TTC549 (cell line): ENCODE results near the gene CELSR1.
"Not testable (repeated sequence)": the region's sequence is repeated elsewhere in the genome, so short reads cannot be mapped to it uniquely, and the experiment has no call there.

ENCODE experiments used
- FAIRE-seq: peaks from 2 replicates; lab custom pipeline; 2012; peaks lifted over from hg19 to GRCh38; lab: Jason Lieb, UNC

The CELSR1 gene

GRCh38 chr22:46511151-46512038, 26.0 kb downstream of the CELSR1 start:
- FAIRE-seq = no peak

DNA sequence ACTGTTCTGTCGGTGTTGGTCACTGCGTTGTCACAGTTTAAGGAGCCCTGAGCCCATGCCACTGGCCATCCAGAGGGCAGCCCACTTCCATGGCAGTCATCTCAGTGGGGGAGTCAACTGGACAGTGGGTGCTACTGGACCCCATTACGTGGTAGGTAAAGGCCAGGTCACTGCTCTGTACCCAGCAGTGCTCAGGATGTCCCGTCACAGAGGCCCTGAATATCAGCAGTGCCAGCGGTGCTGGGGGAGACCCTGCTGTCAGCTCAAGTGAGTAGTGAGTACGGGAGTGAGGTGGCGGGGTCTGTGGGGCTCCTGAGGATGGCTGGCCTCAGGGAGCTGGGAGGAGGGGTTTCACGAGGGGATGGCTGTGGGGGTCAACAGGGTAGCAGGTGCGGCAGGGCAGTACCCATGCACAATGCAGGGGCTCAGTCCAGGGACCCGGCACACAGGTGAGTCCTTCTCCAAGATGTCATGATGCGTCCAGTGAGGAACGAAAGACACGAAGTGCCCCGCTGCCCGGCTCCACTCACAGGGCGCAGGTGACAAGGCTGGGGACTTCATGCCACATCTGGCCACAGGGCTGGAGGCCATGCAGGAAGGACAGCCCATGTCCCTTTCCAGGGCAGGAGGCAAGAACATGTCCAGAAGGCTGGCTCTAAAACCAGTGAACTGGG, 27.9 kb downstream of the CELSR1 start:
- FAIRE-seq = no peak

GRCh38 chr22:46508491-46508999, 28.9 kb downstream of the CELSR1 start:
- FAIRE-seq = no peak

DNA sequence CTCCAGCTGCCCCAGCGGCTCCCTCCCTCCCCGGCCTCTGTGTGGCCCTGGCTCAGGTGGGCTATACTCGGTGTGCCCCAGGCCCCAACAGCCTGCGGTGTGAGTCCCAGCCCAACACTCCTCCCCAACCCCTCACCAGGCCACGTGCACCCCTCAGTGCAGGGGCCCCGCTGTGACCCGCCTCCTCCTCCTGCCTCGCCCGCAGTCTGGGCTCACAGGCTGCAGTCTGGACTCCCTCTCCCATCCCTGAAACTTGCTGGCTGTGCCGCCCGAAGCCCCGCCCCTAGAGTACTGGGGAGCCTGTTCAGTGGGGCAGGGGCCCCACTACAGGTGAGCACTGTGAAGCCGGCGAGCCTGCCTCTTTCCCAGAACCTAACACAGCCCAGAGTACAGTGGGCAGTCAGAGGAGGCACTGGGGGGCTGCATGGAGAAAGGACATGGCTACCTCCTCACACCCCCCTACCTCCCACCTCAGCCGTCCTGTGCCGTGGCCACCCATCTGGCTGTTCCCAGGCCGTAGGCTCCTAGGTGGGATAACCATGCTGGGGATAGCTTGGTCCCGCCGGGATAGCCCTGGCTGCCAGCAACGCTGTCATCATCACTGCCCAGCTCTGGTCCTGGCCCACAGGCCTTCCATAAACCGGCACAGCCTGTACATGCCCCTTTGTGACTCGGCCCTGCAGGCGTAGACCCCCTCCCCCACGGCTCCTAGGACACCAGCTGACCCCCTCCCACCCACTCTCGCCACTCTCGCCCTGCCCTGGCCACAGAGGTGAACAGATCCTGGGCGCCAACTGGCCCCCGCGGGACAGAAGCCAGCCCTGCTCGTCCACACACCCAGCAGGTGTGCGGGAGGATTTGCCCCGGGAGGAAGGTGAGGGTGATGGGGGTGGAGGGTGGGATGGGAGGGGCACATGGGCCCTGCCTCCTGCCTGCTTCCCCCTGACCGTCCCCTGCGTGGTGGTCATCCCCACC, 29.7 kb downstream of the CELSR1 start:
- FAIRE-seq = no peak

- FAIRE-seq = no peak
These were observed 32.8 kb downstream of the CELSR1 start for GRCh38 chr22:46504584-46504983.

DNA sequence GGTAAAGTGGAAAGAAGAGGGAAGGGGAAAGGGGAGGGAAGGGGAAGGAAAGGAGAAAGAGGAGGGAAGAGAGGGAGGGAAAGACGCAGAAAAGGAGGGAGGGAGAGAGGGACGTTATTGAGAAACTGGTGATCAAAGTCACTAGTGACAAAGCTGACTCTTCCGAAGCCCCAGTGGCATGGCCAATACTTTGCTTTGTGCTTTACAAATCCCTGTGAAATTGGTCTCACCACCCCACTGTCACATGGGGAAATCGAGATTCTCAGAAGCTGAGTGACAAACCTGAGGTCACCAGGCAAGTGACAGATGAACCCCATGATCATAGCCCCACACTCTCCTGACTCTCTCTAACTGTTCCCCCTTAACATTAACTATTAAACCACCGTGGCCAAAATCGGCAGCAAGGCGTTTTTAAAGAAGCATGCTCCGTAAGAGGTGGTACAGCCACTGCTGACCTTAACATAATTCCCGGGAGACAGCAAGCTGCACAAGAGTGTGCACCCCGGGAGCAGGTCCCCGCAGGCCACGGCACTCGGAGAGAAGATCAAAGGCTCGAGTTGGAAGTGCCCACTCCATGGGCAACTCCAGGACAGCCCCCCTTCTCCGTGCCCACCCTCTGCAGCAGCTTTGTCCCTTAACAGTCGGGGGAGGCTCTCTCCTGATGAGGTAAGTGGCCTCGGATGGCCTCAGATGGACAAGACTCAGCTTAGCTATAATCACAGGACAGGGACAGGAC, 34.8 kb downstream of the CELSR1 start:
- FAIRE-seq = no peak

DNA sequence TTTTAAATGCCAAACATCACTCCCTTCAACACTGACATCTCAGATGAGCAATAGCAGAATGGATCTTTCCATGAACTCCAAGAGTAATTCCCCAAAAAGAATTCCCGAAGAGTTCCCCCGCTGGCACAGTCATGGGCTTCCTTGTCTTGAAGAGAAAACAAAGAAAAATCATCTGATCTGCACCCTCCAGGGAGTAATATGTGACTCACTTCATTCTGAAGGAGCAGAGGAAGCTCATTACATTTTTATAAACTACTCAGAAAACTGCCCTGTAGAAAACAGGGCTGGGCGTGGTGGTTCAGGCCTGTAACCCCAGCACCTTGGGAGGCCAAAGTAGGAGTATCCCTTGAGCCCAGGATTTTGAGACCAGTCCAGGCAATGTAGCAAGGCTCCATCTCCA, 35.7 kb downstream of the CELSR1 start:
- FAIRE-seq = no peak

GRCh38 chr22:46501265-46501664, 36.2 kb downstream of the CELSR1 start:
- FAIRE-seq = not testable (repeated sequence)

- no peak for FAIRE-seq
These were observed 37.2 kb downstream of the CELSR1 start for GRCh38 chr22:46500201-46500600.

- no peak for FAIRE-seq
These were observed 37.6 kb downstream of the CELSR1 start for GRCh38 chr22:46499805-46500189.

GRCh38 chr22:46491946-46492345, 45.5 kb downstream of the CELSR1 start:
- FAIRE-seq = no peak

DNA sequence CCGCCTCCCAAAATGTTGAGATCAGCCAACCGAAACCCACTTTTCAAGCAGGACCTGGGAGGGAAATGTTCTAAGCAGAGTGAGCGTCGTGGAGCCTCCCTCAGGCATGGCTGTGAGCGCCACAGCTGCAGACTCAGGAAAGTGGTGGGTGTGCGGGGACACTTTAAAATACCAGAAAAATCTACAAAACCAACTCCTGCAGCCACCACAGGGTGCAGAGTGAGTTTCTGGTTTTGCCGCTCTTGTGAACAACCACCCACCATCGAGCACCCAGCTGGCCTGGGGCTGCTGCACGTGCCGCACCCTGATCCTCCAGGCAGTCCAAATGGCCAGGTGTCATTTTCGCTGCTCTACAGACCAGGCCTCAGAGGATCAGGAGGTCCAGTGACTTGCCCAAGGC, 46.9 kb downstream of the CELSR1 start:
- no peak for FAIRE-seq

DNA sequence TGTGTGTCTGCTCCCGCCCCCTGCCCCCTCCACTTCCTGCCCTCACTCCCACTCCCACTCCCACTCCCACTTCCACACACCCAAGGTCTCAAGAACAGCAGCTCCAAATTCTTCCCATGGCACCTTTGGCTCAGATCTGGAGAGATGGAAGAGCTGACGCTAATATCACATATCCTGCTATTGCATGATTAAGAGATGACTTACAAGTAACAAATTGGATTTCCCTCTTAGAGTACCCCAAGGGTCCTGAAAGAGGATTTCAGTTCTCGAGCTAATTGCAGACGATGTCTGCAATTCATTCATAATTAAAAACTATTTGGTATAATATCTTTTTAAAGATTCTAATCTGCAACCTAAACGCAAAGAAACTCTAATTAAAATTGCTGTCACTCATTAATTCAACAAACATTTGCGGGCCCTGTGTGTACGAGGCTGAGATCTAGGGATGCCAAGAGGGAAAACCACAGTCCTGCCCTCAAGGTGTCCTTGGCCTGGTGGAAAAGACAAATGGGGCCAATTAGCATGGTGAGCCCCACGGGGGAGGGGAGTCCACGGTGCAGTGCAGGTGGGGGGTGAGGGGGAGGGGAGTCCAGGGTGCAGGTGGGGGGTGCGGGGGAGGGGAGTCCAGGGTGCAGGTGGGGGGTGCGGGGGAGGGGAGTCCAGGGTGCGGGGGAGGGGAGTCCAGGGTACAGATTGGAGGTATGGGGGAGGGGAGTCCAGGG, 50.3 kb downstream of the CELSR1 start:
- FAIRE-seq = no peak

- FAIRE-seq = no peak
These were observed 52.4 kb downstream of the CELSR1 start for GRCh38 chr22:46484861-46485595.

- no peak for FAIRE-seq
These were observed 53.1 kb downstream of the CELSR1 start for GRCh38 chr22:46484156-46484860.

DNA sequence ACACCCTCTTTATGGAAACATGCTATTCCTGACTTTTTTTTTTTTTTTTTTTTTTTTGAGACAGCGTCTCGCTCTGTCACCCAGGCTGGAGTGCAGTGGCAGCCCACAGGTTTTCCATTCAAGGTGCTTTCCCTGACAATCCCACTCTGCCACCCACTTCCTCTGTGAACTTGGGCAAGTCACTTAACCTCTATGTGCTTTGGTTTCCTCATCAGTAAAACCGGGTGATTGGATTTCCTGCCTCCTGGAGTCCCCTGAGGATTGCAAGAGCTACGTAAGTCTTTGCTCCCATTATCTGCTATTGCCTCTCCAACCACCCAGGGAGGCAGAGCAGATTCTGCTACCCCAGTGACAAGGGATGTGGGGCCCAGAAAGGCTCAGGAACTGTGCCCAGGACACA, 54.1 kb downstream of the CELSR1 start:
- no peak for FAIRE-seq

GRCh38 chr22:46482056-46482675, 55.3 kb downstream of the CELSR1 start:
- FAIRE-seq = no peak

DNA sequence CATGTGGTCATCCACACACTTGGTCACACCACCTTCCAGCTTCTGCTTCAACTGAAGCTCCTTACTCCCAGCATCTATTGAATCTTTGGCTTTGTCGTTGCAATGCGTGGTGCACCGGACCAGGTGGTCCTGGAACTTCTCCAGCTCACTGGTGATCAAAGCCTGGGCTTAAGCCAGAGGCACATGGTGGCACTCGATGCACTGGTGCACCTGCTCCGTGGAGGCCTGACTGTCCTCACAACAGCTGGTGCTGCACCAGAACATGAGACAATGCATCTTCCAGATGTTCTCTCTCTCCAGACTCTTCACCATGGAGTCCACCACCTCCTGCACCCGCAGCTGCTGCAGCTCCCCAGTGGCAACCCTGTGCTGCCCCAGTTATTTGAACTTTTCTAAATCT, 56.0 kb downstream of the CELSR1 start:
- no peak for FAIRE-seq

DNA sequence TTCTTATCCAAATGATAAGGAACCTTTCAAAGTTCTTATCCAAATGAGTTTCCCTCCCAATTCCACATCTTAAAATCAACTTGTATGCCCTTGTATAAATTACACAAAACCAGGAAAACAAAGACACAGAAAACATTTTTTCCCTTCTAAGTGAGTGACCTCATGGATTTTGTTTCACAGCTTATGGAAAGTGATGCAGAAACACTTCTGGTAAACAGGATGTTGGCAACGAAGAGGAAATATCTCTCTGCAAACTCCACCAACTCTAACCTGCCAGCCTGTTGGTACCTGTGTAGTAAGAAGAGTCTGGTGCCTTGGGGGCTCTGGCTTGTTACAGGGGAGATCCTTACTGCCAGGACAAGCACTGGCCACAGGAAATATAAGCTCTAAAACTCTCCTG, 57.0 kb downstream of the CELSR1 start:
- FAIRE-seq = no peak
